GM23338 (cell line): ENCODE results near the gene NOP58. TPM values are rescaled to one million over a fixed set of nuclear protein-coding genes. Genes with fewer than 3 reads are reported as not detected.

Source experiments
- ATAC-seq: fragments of 200-7000 bp; cut with Tn5 transposase; 3 replicates; pipeline ENCODE4 v1.9.1; 2020
- DNase-seq: peaks from one replicate; pipeline ENCODE4 v3.0.0-alpha.2; 2015; ENCODE audit warnings: low spot score
- H2AFZ ChIP-seq: fragments of 200-600 bp; sonication (generic); 2 replicates; pipeline ENCODE4 v1.8.0; 2016; ENCODE audit warnings: antibody characterized with exemption, mild to moderate bottlenecking, moderate library complexity
- H3F3A ChIP-seq: fragments of 200-600 bp; sonication (generic); replicated peaks from 2 replicates; pipeline ENCODE4 v1.8.0; 2017; ENCODE audit warnings: antibody characterized with exemption, mixed run types, low read depth
- H3K27ac ChIP-seq: fragments of 200-600 bp; sonication (generic); 2 replicates; pipeline ENCODE4 v1.6.1; 2016; ENCODE audit warnings: low read depth
- H3K27me3 ChIP-seq: fragments of 200-600 bp; sonication (generic); 2 replicates; pipeline ENCODE4 v1.8.0; 2016; ENCODE audit warnings: mild to moderate bottlenecking, mixed run types, moderate library complexity; ENCODE audit not compliant: insufficient read depth
- H3K36me3 ChIP-seq: fragments of 200-600 bp; sonication (generic); 2 replicates; pipeline ENCODE4 v1.8.0; 2016; ENCODE audit warnings: mild to moderate bottlenecking; ENCODE audit not compliant: insufficient read depth
- H3K4me1 ChIP-seq: fragments of 200-600 bp; sonication (generic); 2 replicates; pipeline ENCODE4 v1.8.0; 2016; ENCODE audit warnings: mild to moderate bottlenecking, moderate library complexity; ENCODE audit not compliant: insufficient read depth
- H3K4me2 ChIP-seq: fragments of 200-600 bp; sonication (generic); 2 replicates; pipeline ENCODE4 v1.7.1; 2017; ENCODE audit warnings: mixed run types
- H3K4me3 ChIP-seq: fragments of 200-600 bp; sonication (generic); 2 replicates; pipeline ENCODE4 v1.6.1; 2016; ENCODE audit warnings: mixed run types
- H3K79me2 ChIP-seq: fragments of 200-600 bp; sonication (generic); replicated peaks from 2 replicates; pipeline ENCODE4 v1.8.0; 2017; ENCODE audit warnings: mild to moderate bottlenecking; ENCODE audit not compliant: insufficient read depth
- H3K9me2 ChIP-seq: fragments of 200-600 bp; sonication (generic); 2 replicates; pipeline ENCODE4 v1.8.0; 2017; ENCODE audit not compliant: insufficient read depth
- H4K20me1 ChIP-seq: fragments of 200-600 bp; sonication (generic); replicated peaks from 2 replicates; pipeline ENCODE4 v1.8.0; 2017; ENCODE audit warnings: mild to moderate bottlenecking; ENCODE audit not compliant: insufficient read depth
- H3K27ac Mint-ChIP-seq: 2 replicates; pipeline ENCODE4 v1.8.0; 2020; ENCODE audit warnings: inconsistent platforms, mild to moderate bottlenecking, moderate library complexity, mixed read lengths
- H3K27me3 Mint-ChIP-seq: 3 replicates; pipeline ENCODE4 v1.8.0; 2022; ENCODE audit warnings: low read depth, mild to moderate bottlenecking, moderate library complexity, mixed read lengths, inconsistent platforms; ENCODE audit not compliant: insufficient read depth, poor library complexity
- H3K36me3 Mint-ChIP-seq: 3 replicates; pipeline ENCODE4 v1.8.0; 2021; ENCODE audit warnings: low read depth, mild to moderate bottlenecking, inconsistent platforms, moderate library complexity, mixed read lengths
- H3K4me1 Mint-ChIP-seq: 3 replicates; pipeline ENCODE4 v1.8.0; 2020; ENCODE audit warnings: mild to moderate bottlenecking, inconsistent platforms, mixed read lengths
- H3K4me3 Mint-ChIP-seq: 3 replicates; pipeline ENCODE4 v1.8.0; 2021; ENCODE audit warnings: moderate library complexity, mild to moderate bottlenecking, inconsistent platforms, mixed read lengths
- H3K9me3 Mint-ChIP-seq: 3 replicates; pipeline ENCODE4 v1.8.0; 2020; ENCODE audit warnings: moderate library complexity, mild to moderate bottlenecking, inconsistent platforms, mixed read lengths
- CREB1 ChIP-seq: fragments of 250-450 bp; sonication (Bioruptor Pico); IDR thresholded peaks from 2 replicates; pipeline ENCODE4 v1.5.0; 2020; ENCODE audit warnings: low read depth, mild to moderate bottlenecking, moderate library complexity
- EZH2phosphoT487 ChIP-seq: fragments of 200-600 bp; sonication (generic); IDR thresholded peaks from one replicate; pipeline ENCODE4 v1.8.1; 2018; ENCODE audit warnings: antibody characterized with exemption; ENCODE audit not compliant: unreplicated experiment
- ZNF114 ChIP-seq: fragments of 250-450 bp; sonication (Bioruptor Pico); IDR thresholded peaks from 2 replicates; pipeline ENCODE4 v1.5.0; 2020; ENCODE audit warnings: mild to moderate bottlenecking, moderate library complexity
- polyA plus RNA-seq: library from polyadenylated mRNA; unstranded; fragments of >200 nt; fragmentation: Nextera tagmentation; extraction: Ambion mirVana; gene quantifications from 2 replicates; pipeline ENCODE4 v1.2.1, GENCODE V29; 2016
- total RNA-seq: library from RNA; depleted of rRNA; stranded (reverse); fragments of >200 nt; shearing (Covaris generic); gene quantifications from 2 replicates; pipeline ENCODE4 v1.2.3, GENCODE V29; 2014
- TF ChIP-seq, protein P1 (sequence below): fragments of 250-450 bp; sonication (Bioruptor Pico); IDR thresholded peaks from 2 replicates; pipeline ENCODE4 v1.5.0; 2020; ENCODE audit warnings: mild to moderate bottlenecking, moderate library complexity
- TF ChIP-seq, protein P2 (sequence below): IDR thresholded peaks from one replicate; pipeline ENCODE4 v1.6.1; 2018; ENCODE audit warnings: antibody characterized with exemption; ENCODE audit not compliant: unreplicated experiment

The NOP58 gene
- total and polyA plus RNA-seq, 2 experiments from 2014 or later = 174 to 236 TPM

DNA sequence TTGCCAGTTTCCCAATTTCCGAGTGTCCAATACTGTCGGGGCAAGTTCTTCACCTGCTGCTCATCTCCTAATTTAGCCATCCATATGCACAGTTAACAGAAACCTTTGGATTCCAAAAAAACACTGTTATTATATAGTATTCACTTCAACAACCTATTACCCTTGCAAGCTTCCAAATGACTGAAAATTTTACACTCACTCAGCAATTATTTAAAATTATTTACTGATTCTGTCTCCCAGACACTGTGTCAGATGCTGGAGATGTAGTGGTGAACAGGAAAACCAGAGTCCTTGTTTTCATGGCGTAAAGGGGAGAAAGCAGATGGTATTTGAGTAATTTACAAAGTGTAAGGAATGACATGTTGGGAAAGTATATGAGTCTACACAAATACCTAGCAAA, 56.9 kb downstream of the NOP58 start (continued):
- TF ChIP-seq, protein P1, sequence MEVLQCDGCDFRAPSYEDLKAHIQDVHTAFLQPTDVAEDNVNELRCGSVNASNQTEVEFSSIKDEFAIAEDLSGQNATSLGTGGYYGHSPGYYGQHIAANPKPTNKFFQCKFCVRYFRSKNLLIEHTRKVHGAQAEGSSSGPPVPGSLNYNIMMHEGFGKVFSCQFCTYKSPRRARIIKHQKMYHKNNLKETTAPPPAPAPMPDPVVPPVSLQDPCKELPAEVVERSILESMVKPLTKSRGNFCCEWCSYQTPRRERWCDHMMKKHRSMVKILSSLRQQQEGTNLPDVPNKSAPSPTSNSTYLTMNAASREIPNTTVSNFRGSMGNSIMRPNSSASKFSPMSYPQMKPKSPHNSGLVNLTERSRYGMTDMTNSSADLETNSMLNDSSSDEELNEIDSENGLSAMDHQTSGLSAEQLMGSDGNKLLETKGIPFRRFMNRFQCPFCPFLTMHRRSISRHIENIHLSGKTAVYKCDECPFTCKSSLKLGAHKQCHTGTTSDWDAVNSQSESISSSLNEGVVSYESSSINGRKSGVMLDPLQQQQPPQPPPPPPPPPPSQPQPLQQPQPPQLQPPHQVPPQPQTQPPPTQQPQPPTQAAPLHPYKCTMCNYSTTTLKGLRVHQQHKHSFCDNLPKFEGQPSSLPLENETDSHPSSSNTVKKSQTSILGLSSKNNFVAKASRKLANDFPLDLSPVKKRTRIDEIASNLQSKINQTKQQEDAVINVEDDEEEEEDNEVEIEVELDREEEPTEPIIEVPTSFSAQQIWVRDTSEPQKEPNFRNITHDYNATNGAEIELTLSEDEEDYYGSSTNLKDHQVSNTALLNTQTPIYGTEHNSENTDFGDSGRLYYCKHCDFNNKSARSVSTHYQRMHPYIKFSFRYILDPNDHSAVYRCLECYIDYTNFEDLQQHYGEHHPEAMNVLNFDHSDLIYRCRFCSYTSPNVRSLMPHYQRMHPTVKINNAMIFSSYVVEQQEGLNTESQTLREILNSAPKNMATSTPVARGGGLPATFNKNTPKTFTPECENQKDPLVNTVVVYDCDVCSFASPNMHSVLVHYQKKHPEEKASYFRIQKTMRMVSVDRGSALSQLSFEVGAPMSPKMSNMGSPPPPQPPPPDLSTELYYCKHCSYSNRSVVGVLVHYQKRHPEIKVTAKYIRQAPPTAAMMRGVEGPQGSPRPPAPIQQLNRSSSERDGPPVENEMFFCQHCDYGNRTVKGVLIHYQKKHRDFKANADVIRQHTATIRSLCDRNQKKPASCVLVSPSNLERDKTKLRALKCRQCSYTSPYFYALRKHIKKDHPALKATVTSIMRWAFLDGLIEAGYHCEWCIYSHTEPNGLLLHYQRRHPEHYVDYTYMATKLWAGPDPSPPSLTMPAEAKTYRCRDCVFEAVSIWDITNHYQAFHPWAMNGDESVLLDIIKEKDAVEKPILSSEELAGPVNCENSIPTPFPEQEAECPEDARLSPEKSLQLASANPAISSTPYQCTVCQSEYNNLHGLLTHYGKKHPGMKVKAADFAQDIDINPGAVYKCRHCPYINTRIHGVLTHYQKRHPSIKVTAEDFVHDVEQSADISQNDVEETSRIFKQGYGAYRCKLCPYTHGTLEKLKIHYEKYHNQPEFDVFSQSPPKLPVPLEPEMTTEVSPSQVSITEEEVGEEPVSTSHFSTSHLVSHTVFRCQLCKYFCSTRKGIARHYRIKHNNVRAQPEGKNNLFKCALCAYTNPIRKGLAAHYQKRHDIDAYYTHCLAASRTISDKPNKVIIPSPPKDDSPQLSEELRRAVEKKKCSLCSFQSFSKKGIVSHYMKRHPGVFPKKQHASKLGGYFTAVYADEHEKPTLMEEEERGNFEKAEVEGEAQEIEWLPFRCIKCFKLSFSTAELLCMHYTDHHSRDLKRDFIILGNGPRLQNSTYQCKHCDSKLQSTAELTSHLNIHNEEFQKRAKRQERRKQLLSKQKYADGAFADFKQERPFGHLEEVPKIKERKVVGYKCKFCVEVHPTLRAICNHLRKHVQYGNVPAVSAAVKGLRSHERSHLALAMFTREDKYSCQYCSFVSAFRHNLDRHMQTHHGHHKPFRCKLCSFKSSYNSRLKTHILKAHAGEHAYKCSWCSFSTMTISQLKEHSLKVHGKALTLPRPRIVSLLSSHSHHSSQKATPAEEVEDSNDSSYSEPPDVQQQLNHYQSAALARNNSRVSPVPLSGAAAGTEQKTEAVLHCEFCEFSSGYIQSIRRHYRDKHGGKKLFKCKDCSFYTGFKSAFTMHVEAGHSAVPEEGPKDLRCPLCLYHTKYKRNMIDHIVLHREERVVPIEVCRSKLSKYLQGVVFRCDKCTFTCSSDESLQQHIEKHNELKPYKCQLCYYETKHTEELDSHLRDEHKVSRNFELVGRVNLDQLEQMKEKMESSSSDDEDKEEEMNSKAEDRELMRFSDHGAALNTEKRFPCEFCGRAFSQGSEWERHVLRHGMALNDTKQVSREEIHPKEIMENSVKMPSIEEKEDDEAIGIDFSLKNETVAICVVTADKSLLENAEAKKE = no peak
- no peak for TF ChIP-seq CREB1 (CRISPR knock-in tag)
- TF ChIP-seq ZNF114 (CRISPR knock-in tag) = no peak

DNA sequence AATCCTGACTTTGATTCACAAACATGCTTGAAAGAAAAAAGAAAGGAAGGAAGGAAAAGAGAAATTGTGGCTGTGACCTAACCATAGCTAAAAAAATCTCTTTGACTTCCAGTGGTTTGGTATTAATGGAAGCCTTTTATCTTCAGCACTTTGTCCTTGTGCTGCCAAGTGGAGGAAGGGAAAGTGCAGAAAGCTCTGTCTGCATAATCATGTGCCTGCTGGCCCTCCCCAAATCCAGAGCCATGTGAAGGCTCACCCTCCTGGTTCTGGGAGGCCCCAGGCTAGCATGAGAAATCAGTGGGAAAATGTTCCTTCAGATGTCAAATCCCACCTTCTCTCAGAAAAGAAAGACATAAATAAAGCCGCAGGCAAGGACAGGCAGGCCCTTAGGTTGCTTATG, 62.3 kb downstream of the NOP58 start:
- Mint-ChIP-seq H3K9me3 (no peaks in the 10 kb centered on the region), H3K36me3 (no peaks in the 10 kb centered on the region), H3K27ac (peak overlapping the region; percentile 81; the same call in 1 of the 2 replicates), H3K4me1 (peaks cover 9% of the 10 kb centered on the region), H3K27me3 (peaks cover 5% of the 10 kb centered on the region), H3K4me3 (no peak overlapping the region)
- Histone ChIP-seq H3K27me3 (no peaks in the 10 kb centered on the region), H3K4me1 (peaks cover 6% of the 10 kb centered on the region; the same call in 1 of the 2 replicates), H3K36me3 (no peaks in the 10 kb centered on the region), H4K20me1 (no peaks in the 10 kb centered on the region), H3F3A (peaks cover 3% of the 10 kb centered on the region; the same call in 1 of the 2 replicates), H3K4me3 (no peak overlapping the region), H3K79me2 (no peaks in the 10 kb centered on the region), H3K9me2 (no peaks in the 10 kb centered on the region), H3K27ac (peak overlapping the region; percentile 28; the same call in 1 of the 2 replicates), H2AFZ (peak overlapping the region; percentile 80), H3K4me2 (no peak overlapping the region)
- TF ChIP-seq, protein P1 = no peak
- TF ChIP-seq, protein P2, sequence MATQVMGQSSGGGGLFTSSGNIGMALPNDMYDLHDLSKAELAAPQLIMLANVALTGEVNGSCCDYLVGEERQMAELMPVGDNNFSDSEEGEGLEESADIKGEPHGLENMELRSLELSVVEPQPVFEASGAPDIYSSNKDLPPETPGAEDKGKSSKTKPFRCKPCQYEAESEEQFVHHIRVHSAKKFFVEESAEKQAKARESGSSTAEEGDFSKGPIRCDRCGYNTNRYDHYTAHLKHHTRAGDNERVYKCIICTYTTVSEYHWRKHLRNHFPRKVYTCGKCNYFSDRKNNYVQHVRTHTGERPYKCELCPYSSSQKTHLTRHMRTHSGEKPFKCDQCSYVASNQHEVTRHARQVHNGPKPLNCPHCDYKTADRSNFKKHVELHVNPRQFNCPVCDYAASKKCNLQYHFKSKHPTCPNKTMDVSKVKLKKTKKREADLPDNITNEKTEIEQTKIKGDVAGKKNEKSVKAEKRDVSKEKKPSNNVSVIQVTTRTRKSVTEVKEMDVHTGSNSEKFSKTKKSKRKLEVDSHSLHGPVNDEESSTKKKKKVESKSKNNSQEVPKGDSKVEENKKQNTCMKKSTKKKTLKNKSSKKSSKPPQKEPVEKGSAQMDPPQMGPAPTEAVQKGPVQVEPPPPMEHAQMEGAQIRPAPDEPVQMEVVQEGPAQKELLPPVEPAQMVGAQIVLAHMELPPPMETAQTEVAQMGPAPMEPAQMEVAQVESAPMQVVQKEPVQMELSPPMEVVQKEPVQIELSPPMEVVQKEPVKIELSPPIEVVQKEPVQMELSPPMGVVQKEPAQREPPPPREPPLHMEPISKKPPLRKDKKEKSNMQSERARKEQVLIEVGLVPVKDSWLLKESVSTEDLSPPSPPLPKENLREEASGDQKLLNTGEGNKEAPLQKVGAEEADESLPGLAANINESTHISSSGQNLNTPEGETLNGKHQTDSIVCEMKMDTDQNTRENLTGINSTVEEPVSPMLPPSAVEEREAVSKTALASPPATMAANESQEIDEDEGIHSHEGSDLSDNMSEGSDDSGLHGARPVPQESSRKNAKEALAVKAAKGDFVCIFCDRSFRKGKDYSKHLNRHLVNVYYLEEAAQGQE = no peak
- no peak for TF ChIP-seq ZNF114 (CRISPR knock-in tag)
- TF ChIP-seq EZH2phosphoT487 = no peak
- peak; percentile 19 for DNase-seq
- peak; percentile 75 for ATAC-seq
